ENCODE data around the gene EEPD1.
A peak's percentile ranks its signal among the peaks of the same experiment; 100 is the strongest.
"Not testable (repeated sequence)": the region's sequence is repeated elsewhere in the genome, so short reads cannot be mapped to it uniquely, and the experiment has no call there.

The EEPD1 gene

GRCh38 chr7:36127075-36127740, 25.8 kb upstream of the EEPD1 start:
- DNase-seq: no peak

- peak; percentile 47 for DNase-seq
Observed at GRCh38 chr7:36128448-36129047, 24.5 kb upstream of the EEPD1 start.

GRCh38 chr7:36129048-36129534, 24.0 kb upstream of the EEPD1 start:
- DNase-seq: no peak

- no peak for DNase-seq
Observed at GRCh38 chr7:36130236-36130945, 22.7 kb upstream of the EEPD1 start.

- DNase-seq: no peak
Observed at GRCh38 chr7:36131026-36131425, 22.0 kb upstream of the EEPD1 start.

- DNase-seq: no peak
Observed at GRCh38 chr7:36131499-36131898, 21.6 kb upstream of the EEPD1 start.

- DNase-seq: no peak
Observed at GRCh38 chr7:36132012-36132411, 21.0 kb upstream of the EEPD1 start.

- no peak for DNase-seq
Observed at GRCh38 chr7:36135700-36136099, 17.4 kb upstream of the EEPD1 start.

- no peak for DNase-seq
Observed at GRCh38 chr7:36137258-36137657, 15.8 kb upstream of the EEPD1 start.

GRCh38 chr7:36137754-36138153, 15.3 kb upstream of the EEPD1 start:
- no peak for DNase-seq

GRCh38 chr7:36138209-36138608, 14.8 kb upstream of the EEPD1 start:
- DNase-seq: no peak

GRCh38 chr7:36141351-36141750, 11.7 kb upstream of the EEPD1 start:
- DNase-seq: no peak

GRCh38 chr7:36141850-36142249, 11.2 kb upstream of the EEPD1 start:
- DNase-seq: no peak

- no peak for DNase-seq
Observed at GRCh38 chr7:36144189-36144588, 8.9 kb upstream of the EEPD1 start.

GRCh38 chr7:36145686-36146085, 7.4 kb upstream of the EEPD1 start:
- DNase-seq: no peak

- DNase-seq: no peak
Observed at GRCh38 chr7:36147361-36147760, 5.7 kb upstream of the EEPD1 start.

- no peak for DNase-seq
Observed at GRCh38 chr7:36148422-36149065, 4.5 kb upstream of the EEPD1 start.

- not testable (repeated sequence) for DNase-seq
Observed at GRCh38 chr7:36149240-36149639, 3.8 kb upstream of the EEPD1 start.

- no peak for DNase-seq
Observed at GRCh38 chr7:36149694-36150452, 3.2 kb upstream of the EEPD1 start.

GRCh38 chr7:36151921-36152755, 916 bp upstream of the EEPD1 start:
- no peak for DNase-seq

- DNase-seq: no peak
Observed at GRCh38 chr7:36153571-36154097, 580 bp downstream of the EEPD1 start.
